HG03354 (cell line): ENCODE measurements around the gene USP31.
"Not testable (repeated sequence)": the region's sequence is repeated elsewhere in the genome, so short reads cannot be mapped to it uniquely, and the experiment has no call there.

ENCODE experiments used
- ATAC-seq: cut with Tn5 transposase; IDR thresholded peaks from one replicate; pipeline ENCODE4 v1.9.1; 2021; ENCODE audit warnings: mild to moderate bottlenecking; ENCODE audit not compliant: unreplicated experiment, poor library complexity, severe bottlenecking

Gene USP31

DNA sequence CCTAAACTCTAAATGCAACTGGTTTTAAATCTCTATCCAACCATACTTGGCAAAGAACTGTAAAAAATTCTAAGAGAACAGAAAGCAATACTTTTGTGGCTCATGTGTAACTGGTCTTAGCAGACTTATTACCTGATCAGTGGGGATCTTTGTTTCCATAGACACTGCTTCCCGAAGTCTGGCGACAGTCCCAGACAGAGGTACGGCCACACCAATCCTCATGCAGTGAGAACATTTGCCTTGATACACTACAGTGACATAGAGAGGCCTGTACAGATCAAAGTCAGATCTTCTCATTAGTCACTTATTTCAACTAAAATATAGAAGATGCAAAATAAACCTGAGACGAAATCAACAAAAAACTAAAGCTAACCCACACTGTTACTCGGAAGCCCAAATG lies 43.9 kb downstream of the USP31 start:
- no peak for ATAC-seq

GRCh38 chr16:23104032-23104955 lies 45.0 kb downstream of the USP31 start:
- no peak for ATAC-seq

DNA sequence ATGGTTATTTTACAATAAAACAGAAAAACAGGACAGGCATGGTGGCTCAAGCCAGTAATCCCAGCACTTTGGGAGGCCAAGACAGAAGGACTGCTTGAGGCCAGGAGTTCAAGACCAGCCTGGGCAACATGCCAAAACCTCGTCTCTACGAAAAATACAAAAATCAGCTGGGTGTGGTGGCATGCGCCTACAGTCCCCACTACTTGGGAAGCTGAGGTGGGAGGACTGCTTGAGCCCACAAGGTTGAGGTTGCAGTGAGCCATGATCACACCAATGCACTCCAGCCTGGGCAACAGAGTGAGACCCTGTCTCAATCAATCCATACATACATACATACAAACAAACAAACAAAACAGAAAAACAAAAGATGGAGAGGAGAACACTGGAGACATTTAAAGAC lies 45.6 kb downstream of the USP31 start:
- ATAC-seq, result no peak

GRCh38 chr16:23101012-23101550 lies 48.2 kb downstream of the USP31 start:
- no peak for ATAC-seq

DNA sequence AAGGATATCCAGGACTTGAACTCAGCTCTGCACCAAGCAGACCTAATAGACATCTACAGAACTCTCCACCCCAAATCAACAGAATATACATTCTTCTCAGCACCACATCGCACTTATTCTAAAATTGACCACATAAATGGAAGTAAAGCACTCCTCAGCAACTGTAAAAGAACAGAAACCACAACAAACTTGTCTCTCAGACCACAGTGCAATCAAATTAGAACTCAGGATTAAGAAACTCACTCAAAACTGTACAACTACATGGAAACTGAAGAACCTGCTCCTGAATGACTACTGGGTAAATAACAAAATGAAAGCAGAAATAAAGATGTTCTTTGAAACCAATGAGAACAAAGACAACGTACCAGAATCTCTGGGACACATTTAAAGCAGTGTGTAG lies 52.8 kb downstream of the USP31 start:
- ATAC-seq, result not testable (repeated sequence)

DNA sequence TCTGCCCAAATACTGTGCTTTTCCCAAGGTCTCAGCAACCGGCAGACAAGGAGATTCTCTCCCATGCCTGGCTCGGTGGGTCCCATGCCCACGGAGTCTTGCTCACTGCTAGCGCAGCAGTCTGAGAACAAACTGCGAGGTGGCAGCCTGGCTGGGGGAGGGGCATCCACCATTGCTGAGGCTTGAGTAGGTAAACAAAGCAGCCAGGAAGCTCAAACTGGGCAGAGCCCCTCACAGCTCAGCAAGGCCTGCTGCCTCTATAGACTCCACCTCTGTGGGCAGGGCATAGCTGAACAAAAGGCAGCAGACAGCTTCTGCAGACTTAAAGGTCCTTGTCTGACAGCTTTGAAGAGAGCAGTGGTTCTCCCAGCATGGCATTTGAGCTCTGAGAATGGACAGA lies 55.1 kb downstream of the USP31 start:
- ATAC-seq, result not testable (repeated sequence)

- no peak for ATAC-seq
Measured at GRCh38 chr16:23092801-23093117, 56.5 kb downstream of the USP31 start.

DNA sequence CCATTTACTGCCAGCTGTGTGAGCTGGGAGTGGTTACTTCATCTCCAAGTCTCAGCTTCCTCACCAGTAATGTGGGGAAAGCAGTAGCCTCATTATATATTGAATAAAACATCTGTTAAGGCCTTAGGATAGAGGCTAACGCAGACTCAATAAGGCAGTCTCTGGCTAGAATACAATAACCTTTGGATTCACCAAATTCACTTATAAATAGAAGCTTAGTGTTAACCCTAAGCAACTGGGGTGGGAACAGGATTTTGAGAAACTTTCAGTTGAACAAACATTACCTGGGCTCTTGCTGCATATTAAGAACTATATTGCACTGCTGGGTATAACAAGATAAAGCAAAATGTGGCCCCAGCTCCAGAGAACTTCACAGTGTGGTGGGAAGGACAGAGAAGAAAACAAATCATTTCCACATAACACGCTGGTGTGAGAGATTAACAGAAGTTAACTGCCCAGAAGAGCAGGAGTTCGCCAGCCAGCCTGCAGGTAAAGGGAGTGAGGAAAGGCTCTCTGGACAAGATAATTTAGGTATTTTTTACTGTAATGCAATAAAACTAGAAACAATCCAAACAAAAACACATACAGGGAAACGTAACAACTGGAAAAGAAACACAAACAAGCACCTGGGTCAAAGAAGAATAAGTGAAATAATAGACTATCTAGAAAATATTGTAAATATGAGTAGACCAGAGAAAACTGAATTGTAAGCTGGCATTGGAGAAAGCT lies 57.0 kb downstream of the USP31 start:
- no peak for ATAC-seq

GRCh38 chr16:23089111-23089510 lies 60.1 kb downstream of the USP31 start:
- ATAC-seq, result no peak

DNA sequence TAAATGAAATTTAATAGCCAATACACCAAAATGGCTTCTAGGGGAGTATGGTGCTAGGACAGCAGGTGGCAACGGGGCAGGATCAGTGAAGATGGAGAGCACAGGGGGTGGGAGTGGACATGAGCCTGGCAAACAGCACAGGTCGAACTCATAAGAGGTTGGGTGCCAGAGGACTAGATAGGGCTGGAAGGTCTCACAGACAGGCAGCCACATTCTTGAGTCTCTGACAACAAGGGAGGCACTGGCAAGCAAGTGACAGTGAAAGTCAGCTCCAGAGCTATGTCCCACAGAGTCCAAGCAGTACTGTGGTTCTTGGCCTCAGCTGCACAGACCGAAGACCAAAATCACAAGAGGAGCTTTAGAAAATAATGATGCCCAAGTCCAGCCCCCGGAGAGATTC lies 61.2 kb downstream of the USP31 start:
- ATAC-seq, result no peak

GRCh38 chr16:23085949-23086348 lies 63.3 kb downstream of the USP31 start:
- no peak for ATAC-seq

DNA sequence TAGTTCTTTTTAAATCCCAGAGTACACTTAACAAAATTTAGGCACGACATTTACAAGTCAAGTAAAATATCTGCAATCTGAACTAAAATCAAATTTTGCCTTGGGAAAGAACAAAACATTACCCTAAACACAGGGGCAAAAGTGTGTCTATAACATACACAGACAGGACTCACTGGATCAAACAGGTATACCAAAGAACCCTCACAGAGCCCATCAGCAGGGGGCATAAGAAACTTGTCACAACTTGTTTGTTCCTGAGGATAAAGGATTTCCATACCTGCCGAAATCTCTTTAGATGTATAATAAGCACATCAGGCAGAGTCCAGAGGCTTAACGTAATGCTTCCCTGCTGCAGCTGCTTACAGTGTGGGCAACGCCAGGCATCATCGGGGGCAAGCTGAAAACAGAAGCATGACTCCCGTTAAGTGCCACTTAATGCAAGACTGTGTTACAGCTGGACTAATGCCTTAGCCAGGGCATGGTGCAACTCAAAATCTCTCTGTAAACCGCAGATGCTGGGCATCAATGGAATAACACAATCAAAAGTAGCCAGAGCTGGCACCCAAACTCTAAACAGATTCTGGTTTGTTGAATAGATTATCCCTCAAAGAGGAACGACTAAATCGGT lies 67.0 kb downstream of the USP31 start:
- no peak for ATAC-seq

DNA sequence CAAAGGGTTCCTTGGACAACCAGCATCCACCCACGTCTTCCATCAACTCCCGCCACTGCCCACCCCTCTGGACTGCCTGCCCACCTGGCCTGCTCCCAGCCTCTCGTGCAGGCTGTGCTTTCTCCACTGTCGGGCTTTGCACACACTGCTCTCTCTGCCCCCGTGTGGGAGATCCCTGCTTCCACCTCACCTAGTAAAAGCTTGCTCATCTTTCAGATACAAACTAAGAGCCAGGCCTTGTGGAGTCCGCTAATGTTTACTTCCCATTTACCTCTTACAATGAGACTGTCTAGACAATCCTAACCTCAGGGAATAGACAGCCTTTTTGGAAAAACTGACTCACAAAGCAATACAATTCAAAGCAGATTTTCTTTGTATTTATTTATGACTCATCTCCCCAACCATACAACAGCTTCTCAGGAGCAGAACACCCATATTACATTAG lies 67.6 kb downstream of the USP31 start:
- no peak for ATAC-seq

- ATAC-seq, result no peak
Measured at GRCh38 chr16:23080747-23081146, 68.5 kb downstream of the USP31 start.

GRCh38 chr16:23080329-23080728 lies 68.9 kb downstream of the USP31 start:
- no peak for ATAC-seq

GRCh38 chr16:23079675-23080301 lies 69.5 kb downstream of the USP31 start:
- ATAC-seq, result no peak

GRCh38 chr16:23074423-23074822 lies 74.8 kb downstream of the USP31 start:
- ATAC-seq, result no peak

DNA sequence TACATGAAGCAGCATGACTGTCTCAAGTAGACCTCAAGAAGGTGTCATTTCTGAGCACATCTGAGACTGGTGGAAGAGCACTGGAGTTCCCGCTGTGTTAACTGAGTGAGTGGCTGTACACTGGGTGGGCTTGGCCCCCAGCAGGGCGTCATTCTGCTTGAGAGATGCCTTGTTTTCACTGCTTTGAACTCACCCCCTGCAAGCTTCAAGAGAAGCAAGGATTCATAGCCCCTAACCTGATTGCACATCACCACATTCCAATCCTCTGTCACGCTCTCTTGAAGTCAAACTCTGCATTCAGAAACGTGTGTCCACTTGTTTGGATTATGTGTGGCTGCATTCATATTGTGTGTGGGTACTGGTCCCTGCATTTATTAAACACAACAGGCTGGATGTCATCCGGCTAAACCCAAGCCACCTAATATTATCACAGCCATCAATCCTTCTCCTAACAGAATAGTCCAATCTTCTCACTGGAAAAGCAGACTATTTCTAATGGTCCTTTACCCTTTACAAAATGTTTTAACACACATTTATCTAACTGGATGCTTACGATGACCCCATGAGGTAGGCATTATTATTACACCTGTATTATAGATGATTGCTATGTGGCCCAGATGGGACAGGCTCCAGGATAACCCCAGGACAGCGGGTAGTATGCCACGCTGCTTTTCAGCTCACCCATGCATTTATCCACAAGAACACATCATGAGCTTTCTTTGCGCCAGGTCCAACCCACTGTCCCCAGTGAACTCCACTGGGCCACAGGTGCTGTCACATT lies 76.3 kb downstream of the USP31 start:
- ATAC-seq, result no peak

DNA sequence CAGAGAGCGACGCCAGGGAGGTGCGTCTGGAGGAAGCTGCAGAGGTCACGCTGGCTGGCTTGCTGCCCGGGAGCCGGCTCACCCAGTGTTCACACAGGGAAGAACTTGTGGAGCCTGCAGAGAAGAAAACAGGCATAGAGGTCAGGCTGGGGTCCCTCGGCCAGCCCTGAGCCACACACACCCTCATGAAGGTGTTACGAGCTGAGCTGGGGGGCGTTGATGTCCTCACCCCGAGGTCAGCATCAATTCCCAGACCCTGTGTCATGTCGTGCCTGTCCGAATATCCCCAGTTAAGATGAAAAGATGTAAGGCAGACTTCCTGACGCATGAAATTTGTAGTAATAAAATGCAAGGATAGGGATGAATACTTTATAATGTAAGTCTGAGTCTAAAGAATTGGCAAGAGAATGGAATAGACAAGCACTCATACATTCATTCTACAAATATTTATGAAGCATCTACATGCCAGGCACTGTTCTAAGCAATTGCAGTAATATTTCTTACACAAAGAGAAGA lies 77.1 kb downstream of the USP31 start:
- ATAC-seq, result no peak
